Measurements from ENCODE around the gene SPG21.

- TF ChIP-seq CTCF (IDR thresholded peaks at IDR 0.05) (no peak), EZH2 (IDR thresholded peaks at IDR 0.05; ENCODE audit: borderline replicate concordance, insufficient read depth, low read depth, low read length, poor library complexity, severe bottlenecking) (no peak)
These were observed 37.9 kb upstream of the SPG21 start for GRCh38 chr15:65027593-65027992.

Data from B cell (primary cell).